Measurements from ENCODE around the gene MT1G.

The MT1G gene

DNA sequence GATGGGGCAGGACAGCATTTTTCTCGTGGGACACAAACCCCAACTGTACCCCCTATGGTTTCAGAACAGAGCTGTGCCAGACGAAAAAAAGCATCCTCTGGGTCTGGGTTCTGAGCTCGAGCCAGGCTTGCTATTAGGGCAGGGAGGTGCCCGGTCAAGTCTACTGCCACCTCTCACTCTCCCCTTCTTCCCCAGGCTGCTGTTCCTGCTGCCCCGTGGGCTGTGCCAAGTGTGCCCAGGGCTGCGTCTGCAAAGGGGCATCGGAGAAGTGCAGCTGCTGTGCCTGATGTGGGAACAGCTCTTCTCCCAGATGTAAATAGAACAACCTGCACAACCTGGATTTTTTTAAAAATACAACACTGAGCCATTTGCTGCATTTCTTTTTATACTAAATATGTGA lies 41.2 kb downstream of the MT1G start:
- Histone ChIP-seq H3K4me3 (ENCODE audit: low read length) (no peak overlapping the region), H3K79me2 (ENCODE audit: low read length) (no peaks in the 10 kb centered on the region), H3K9me2 (replicated peaks; ENCODE audit: insufficient read depth, low read length) (no peaks in the 10 kb centered on the region), H3K4me1 (ENCODE audit: low read length) (no peaks in the 10 kb centered on the region), H3K9ac (ENCODE audit: low read length) (no peak overlapping the region), H3K27me3 (replicated peaks; ENCODE audit: insufficient read depth, low read length) (peaks cover 40% of the 10 kb centered on the region), H4K20me1 (ENCODE audit: insufficient read depth, low read length) (no peaks in the 10 kb centered on the region), H3K9me3 (replicated peaks; ENCODE audit: insufficient read depth, low read length) (no peaks in the 10 kb centered on the region), H3K4me2 (ENCODE audit: low read depth, low read length) (no peak overlapping the region), H2AFZ (ENCODE audit: low read length) (no peak overlapping the region), H3K27ac (ENCODE audit: low read length) (no peak overlapping the region), H3K36me3 (replicated peaks; ENCODE audit: insufficient read depth, low read length) (no peaks in the 10 kb centered on the region), H3F3A (ENCODE audit: insufficient read depth, low read length) (no peaks in the 10 kb centered on the region)
- TF ChIP-seq EZH2phosphoT487 (IDR thresholded peaks at IDR 0.05; ENCODE audit: low read length): no peak
- no peak for TF ChIP-seq EZH2 (optimal IDR thresholded peaks at IDR 0.05; ENCODE audit: low read depth, low read length)
- TF ChIP-seq, protein P1, sequence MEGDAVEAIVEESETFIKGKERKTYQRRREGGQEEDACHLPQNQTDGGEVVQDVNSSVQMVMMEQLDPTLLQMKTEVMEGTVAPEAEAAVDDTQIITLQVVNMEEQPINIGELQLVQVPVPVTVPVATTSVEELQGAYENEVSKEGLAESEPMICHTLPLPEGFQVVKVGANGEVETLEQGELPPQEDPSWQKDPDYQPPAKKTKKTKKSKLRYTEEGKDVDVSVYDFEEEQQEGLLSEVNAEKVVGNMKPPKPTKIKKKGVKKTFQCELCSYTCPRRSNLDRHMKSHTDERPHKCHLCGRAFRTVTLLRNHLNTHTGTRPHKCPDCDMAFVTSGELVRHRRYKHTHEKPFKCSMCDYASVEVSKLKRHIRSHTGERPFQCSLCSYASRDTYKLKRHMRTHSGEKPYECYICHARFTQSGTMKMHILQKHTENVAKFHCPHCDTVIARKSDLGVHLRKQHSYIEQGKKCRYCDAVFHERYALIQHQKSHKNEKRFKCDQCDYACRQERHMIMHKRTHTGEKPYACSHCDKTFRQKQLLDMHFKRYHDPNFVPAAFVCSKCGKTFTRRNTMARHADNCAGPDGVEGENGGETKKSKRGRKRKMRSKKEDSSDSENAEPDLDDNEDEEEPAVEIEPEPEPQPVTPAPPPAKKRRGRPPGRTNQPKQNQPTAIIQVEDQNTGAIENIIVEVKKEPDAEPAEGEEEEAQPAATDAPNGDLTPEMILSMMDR (IDR thresholded peaks at IDR 0.05; ENCODE audit: low read length): no peak
- no peak for DNase-seq

DNA sequence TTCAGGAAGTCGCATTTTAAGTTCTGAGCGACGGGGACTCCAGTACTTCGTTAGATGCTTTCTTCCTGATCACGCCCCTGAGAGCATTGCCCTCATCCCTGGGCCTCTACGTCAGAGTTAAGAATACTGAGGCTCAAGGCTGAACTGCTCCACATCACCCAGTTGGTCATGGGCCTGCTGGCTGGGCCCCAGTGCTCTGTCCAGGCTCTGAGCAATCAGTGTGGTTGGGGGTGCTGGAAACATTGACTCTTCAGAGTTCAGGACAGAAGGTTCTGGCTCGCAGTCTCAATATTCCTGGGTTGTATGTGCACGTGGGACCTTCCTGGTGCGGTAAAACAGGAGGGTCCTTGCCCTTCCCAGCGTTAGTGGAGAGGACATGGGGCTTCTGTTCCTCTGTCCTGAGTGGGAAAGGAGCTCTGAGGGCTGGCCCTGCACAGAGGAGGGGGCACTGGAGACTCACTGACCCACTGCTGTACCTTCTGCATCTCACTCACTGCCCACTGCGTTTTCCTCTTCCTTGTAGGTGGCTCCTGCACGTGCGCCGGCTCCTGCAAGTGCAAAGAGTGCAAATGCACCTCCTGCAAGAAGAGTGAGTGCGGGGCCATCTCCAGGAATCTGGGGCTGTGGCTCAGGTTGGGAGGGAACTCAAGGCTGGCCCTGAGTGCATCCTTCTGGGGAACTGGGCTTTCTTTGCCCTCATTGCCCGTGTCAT lies 41.8 kb downstream of the MT1G start:
- Histone ChIP-seq H2AFZ (ENCODE audit: low read length) (no peak overlapping the region), H3F3A (ENCODE audit: insufficient read depth, low read length) (no peaks in the 10 kb centered on the region), H3K4me2 (ENCODE audit: low read depth, low read length) (no peak overlapping the region), H3K4me3 (ENCODE audit: low read length) (no peak overlapping the region), H3K27me3 (replicated peaks; ENCODE audit: insufficient read depth, low read length) (peaks cover 34% of the 10 kb centered on the region), H3K9me2 (replicated peaks; ENCODE audit: insufficient read depth, low read length) (no peaks in the 10 kb centered on the region), H3K9ac (ENCODE audit: low read length) (no peak overlapping the region), H4K20me1 (ENCODE audit: insufficient read depth, low read length) (no peaks in the 10 kb centered on the region), H3K27ac (ENCODE audit: low read length) (no peak overlapping the region), H3K36me3 (replicated peaks; ENCODE audit: insufficient read depth, low read length) (no peaks in the 10 kb centered on the region), H3K4me1 (ENCODE audit: low read length) (no peaks in the 10 kb centered on the region), H3K9me3 (replicated peaks; ENCODE audit: insufficient read depth, low read length) (no peaks in the 10 kb centered on the region), H3K79me2 (ENCODE audit: low read length) (no peaks in the 10 kb centered on the region)
- TF ChIP-seq, protein P1 (IDR thresholded peaks at IDR 0.05; ENCODE audit: low read length): no peak
- TF ChIP-seq EZH2phosphoT487 (IDR thresholded peaks at IDR 0.05; ENCODE audit: low read length): no peak
- no peak for TF ChIP-seq EZH2 (optimal IDR thresholded peaks at IDR 0.05; ENCODE audit: low read depth, low read length)
- no peak for DNase-seq

DNA sequence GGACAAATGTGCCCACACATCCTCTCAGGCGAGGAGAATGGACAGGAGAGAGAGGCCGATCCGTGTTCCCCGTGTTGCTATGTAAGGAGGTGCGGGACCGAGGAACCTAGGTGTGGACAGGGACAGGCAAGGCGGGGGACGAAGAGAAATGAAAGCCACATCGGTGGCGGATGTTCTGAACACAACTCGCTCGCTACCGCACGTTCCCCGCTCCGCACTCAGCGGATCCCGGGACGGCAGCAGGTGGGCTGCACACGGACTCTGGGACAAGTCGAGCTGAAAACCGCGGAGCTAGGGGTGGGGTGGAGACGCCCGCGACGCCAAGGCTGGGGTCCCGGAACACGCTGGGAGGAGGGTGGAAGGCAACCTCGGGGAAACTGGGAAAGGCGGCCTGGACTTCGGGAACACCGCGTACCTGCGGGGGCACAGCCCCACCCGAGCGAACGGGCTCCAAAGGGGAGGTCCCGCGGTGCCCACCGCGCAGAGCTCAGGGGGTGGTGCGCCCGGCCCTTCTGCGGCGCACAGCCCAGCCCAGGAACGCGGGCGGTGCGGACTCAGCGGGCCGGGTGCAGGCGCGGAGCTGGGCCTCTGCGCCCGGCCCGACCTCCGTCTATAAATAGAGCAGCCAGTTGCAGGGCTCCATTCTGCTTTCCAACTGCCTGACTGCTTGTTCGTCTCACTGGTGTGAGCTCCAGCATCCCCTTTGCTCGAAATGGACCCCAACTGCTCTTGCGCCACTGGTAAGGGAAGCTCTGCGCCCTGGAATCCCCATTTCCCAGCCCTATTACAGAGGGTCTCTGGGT lies 42.5 kb downstream of the MT1G start, which contains the start of gene MT1E:
Gene MT1E (plus strand): TSS at position 642 of the 803 bp plus-strand sequence. CDS start 71 bp downstream, at position 713.
- Histone ChIP-seq H3K9me2 (replicated peaks; ENCODE audit: insufficient read depth, low read length) (no peaks in the 10 kb centered on the region), H3K4me2 (ENCODE audit: low read depth, low read length) (no peak within 1 kb of the TSS), H4K20me1 (ENCODE audit: insufficient read depth, low read length) (no peaks in the 10 kb centered on the region), H3K79me2 (ENCODE audit: low read length) (no peaks in the 10 kb centered on the region), H3K4me3 (ENCODE audit: low read length) (no peak within 1 kb of the TSS), H2AFZ (ENCODE audit: low read length) (no peak within 1 kb of the TSS), H3K9me3 (replicated peaks; ENCODE audit: insufficient read depth, low read length) (no peaks in the 10 kb centered on the region), H3K27ac (ENCODE audit: low read length) (no peak within 1 kb of the TSS), H3F3A (ENCODE audit: insufficient read depth, low read length) (no peaks in the 10 kb centered on the region), H3K4me1 (ENCODE audit: low read length) (no peaks in the 10 kb centered on the region), H3K27me3 (replicated peaks; ENCODE audit: insufficient read depth, low read length) (peaks cover 32% of the 10 kb centered on the region), H3K9ac (ENCODE audit: low read length) (no peak within 1 kb of the TSS), H3K36me3 (replicated peaks; ENCODE audit: insufficient read depth, low read length) (no peaks in the 10 kb centered on the region)
- TF ChIP-seq EZH2 (optimal IDR thresholded peaks at IDR 0.05; ENCODE audit: low read depth, low read length) (no peak), EZH2phosphoT487 (IDR thresholded peaks at IDR 0.05; ENCODE audit: low read length) (no peak)
- TF ChIP-seq, protein P1 (IDR thresholded peaks at IDR 0.05; ENCODE audit: low read length): no peak
- no peak for DNase-seq
